ENCODE data around the gene ARL6IP4. TPM values are rescaled to one million over a fixed set of nuclear protein-coding genes. Genes with fewer than 3 reads are reported as not detected.

ARL6IP4 gene
- total and polyA plus RNA-seq, 2 donors (not counting 1 experiment from before 2014, with no cell fraction given) = 145 to 149 TPM

GRCh38 chr12:122942637-122943036 lies 37.8 kb upstream of the ARL6IP4 start:
- Histone ChIP-seq H3K79me2 (ENCODE audit: control insufficient read depth, insufficient read depth, low read length) (no peaks in the 10 kb centered on the region), H3K9ac (ENCODE audit: insufficient read depth, low read length) (no peak overlapping the region), H3K36me3 (ENCODE audit: control insufficient read depth, insufficient read depth, low read length) (no peaks in the 10 kb centered on the region), H3K27ac (ENCODE audit: insufficient read depth, low read length) (no peak overlapping the region), H4K20me1 (ENCODE audit: control insufficient read depth, extremely low read depth, insufficient read depth, low read length) (no peaks in the 10 kb centered on the region), H3K9me3 (ENCODE audit: control insufficient read depth, insufficient read depth, low read depth, low read length) (no peaks in the 10 kb centered on the region), H2AFZ (ENCODE audit: low read length) (no peak overlapping the region), H3K4me1 (ENCODE audit: control insufficient read depth, extremely low read depth, insufficient read depth, low read length) (peaks cover 27% of the 10 kb centered on the region), H3K27me3 (ENCODE audit: control insufficient read depth, insufficient read depth, low read length) (no peaks in the 10 kb centered on the region), H3K4me3 (replicated peaks in 1 of 4; ENCODE audit: control extremely low read depth in 1 of 4, insufficient read depth in 1 of 4, low read depth in 3 of 4, low read length in 4 of 4) (no peak overlapping the region), H3K4me2 (ENCODE audit: extremely low read depth, insufficient read depth, low read length) (no peak overlapping the region)
- TF ChIP-seq, protein P1, sequence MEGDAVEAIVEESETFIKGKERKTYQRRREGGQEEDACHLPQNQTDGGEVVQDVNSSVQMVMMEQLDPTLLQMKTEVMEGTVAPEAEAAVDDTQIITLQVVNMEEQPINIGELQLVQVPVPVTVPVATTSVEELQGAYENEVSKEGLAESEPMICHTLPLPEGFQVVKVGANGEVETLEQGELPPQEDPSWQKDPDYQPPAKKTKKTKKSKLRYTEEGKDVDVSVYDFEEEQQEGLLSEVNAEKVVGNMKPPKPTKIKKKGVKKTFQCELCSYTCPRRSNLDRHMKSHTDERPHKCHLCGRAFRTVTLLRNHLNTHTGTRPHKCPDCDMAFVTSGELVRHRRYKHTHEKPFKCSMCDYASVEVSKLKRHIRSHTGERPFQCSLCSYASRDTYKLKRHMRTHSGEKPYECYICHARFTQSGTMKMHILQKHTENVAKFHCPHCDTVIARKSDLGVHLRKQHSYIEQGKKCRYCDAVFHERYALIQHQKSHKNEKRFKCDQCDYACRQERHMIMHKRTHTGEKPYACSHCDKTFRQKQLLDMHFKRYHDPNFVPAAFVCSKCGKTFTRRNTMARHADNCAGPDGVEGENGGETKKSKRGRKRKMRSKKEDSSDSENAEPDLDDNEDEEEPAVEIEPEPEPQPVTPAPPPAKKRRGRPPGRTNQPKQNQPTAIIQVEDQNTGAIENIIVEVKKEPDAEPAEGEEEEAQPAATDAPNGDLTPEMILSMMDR (conservative IDR thresholded peaks at IDR 0.05 in 1 of 2, IDR thresholded peaks at IDR 0.05 in 1 of 2; ENCODE audit: low read depth in 1 of 2, low read length in 2 of 2) = no peak
- DNase-seq (ENCODE audit: low read depth in 2 of 2) = peak; percentile 20 to 43

DNA sequence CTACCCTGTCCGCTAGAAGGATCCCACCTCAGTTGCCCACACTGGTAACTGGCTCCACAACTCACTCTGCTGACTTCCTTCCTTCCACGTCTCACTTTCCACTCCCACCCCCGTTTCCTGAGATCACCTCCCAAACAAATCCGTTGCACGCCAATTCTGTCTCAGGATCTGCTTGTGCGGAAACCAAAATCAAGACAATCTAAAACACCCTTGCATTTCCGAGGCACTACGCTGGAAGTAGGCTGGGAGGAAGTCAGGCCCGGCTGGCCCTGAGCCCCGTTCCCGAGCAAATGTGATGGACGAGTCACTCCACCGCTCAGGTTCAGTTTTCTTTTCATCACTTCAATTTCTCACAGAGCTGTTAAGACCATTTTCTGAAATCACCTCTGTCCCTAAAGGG lies 37.3 kb upstream of the ARL6IP4 start:
- DNase-seq (ENCODE audit: low read depth in 2 of 2) = peak in 1 of 2 donors; percentile 16
- TF ChIP-seq EZH2 (IDR thresholded peaks at IDR 0.05; ENCODE audit: low read length, missing control alignments) = no peak
- TF ChIP-seq, protein P1 (conservative IDR thresholded peaks at IDR 0.05 in 1 of 2, IDR thresholded peaks at IDR 0.05 in 1 of 2; ENCODE audit: low read depth in 1 of 2, low read length in 2 of 2) = no peak
- Histone ChIP-seq H4K20me1 (ENCODE audit: control insufficient read depth, extremely low read depth, insufficient read depth, low read length) (no peaks in the 10 kb centered on the region), H2AFZ (ENCODE audit: low read length) (no peak overlapping the region), H3K36me3 (ENCODE audit: control insufficient read depth, insufficient read depth, low read length) (no peaks in the 10 kb centered on the region), H3K4me2 (ENCODE audit: extremely low read depth, insufficient read depth, low read length) (no peak overlapping the region), H3K9ac (ENCODE audit: insufficient read depth, low read length) (no peak overlapping the region), H3K4me3 (replicated peaks in 1 of 4; ENCODE audit: control extremely low read depth in 1 of 4, insufficient read depth in 1 of 4, low read depth in 3 of 4, low read length in 4 of 4) (no peak overlapping the region), H3K4me1 (ENCODE audit: control insufficient read depth, extremely low read depth, insufficient read depth, low read length) (peaks cover 27% of the 10 kb centered on the region), H3K27ac (ENCODE audit: insufficient read depth, low read length) (no peak overlapping the region), H3K79me2 (ENCODE audit: control insufficient read depth, insufficient read depth, low read length) (no peaks in the 10 kb centered on the region), H3K9me3 (ENCODE audit: control insufficient read depth, insufficient read depth, low read depth, low read length) (no peaks in the 10 kb centered on the region), H3K27me3 (ENCODE audit: control insufficient read depth, insufficient read depth, low read length) (no peaks in the 10 kb centered on the region)

GRCh38 chr12:122944605-122945592 lies 35.6 kb upstream of the ARL6IP4 start:
- no peaks in the 10 kb centered on the region for H3K9me3 ChIP-seq (ENCODE audit: control insufficient read depth, insufficient read depth, low read depth, low read length)
- no peaks in the 10 kb centered on the region for H4K20me1 ChIP-seq (ENCODE audit: control insufficient read depth, extremely low read depth, insufficient read depth, low read length)
- DNase-seq (ENCODE audit: low read depth in 2 of 2) = peak; percentile 49 to 56
- H3K4me1 ChIP-seq (ENCODE audit: control insufficient read depth, extremely low read depth, insufficient read depth, low read length) = peaks cover 27% of the 10 kb centered on the region
- H3K27ac ChIP-seq (ENCODE audit: insufficient read depth, low read length) = peak overlapping the region; percentile 4
- no peaks in the 10 kb centered on the region for H3K27me3 ChIP-seq (ENCODE audit: control insufficient read depth, insufficient read depth, low read length)
- no peak overlapping the region for H3K4me3 ChIP-seq (replicated peaks in 1 of 4; ENCODE audit: control extremely low read depth in 1 of 4, insufficient read depth in 1 of 4, low read depth in 3 of 4, low read length in 4 of 4)
- TF ChIP-seq EZH2 (IDR thresholded peaks at IDR 0.05; ENCODE audit: low read length, missing control alignments) = no peak
- TF ChIP-seq, protein P1 (conservative IDR thresholded peaks at IDR 0.05 in 1 of 2, IDR thresholded peaks at IDR 0.05 in 1 of 2; ENCODE audit: low read depth in 1 of 2, low read length in 2 of 2) = no peak
- no peak overlapping the region for H2AFZ ChIP-seq (ENCODE audit: low read length)
- H3K79me2 ChIP-seq (ENCODE audit: control insufficient read depth, insufficient read depth, low read length) = no peaks in the 10 kb centered on the region
- no peak overlapping the region for H3K9ac ChIP-seq (ENCODE audit: insufficient read depth, low read length)
- no peaks in the 10 kb centered on the region for H3K36me3 ChIP-seq (ENCODE audit: control insufficient read depth, insufficient read depth, low read length)
- no peak overlapping the region for H3K4me2 ChIP-seq (ENCODE audit: extremely low read depth, insufficient read depth, low read length)

Data from fibroblast of lung (primary cell).